CD4-positive, alpha-beta memory T cell (primary cell): Measurements from ENCODE around the gene FRMD4A. TPM values are rescaled to one million over a fixed set of nuclear protein-coding genes. Genes with fewer than 3 reads are reported as not detected.
A peak's percentile ranks its signal among the peaks of the same experiment; 100 is the strongest.

ENCODE experiments used
- CTCF ChIA-PET: fragments of 350-600 bp; sonication (Branson Sonifier 250); formaldehyde crosslinking; loops from one replicate; lab custom pipeline; 2021; ENCODE audit warnings: inconsistent platforms; ENCODE audit not compliant: partially characterized antibody; lab: Charles Lee
- POLR2A ChIA-PET: fragments of 350-600 bp; sonication (Branson Sonifier 250); formaldehyde crosslinking; loops from one replicate; lab custom pipeline; 2021; ENCODE audit not compliant: partially characterized antibody; lab: Charles Lee
- DNase-seq, 5 donors: peaks; one replicate each; pipeline versions ENCODE4 v3.0.0 to v3.0.0-alpha.2; 2020 to 2022; ENCODE audit warnings: mixed read lengths in 1 of 5
- H3K27ac ChIP-seq: one replicate; pipeline ENCODE4 v1.7.0; 2013; ENCODE audit warnings: low read depth, low read length
- H3K27me3 ChIP-seq: 2 replicates; pipeline ENCODE4 v1.7.0; 2013; ENCODE audit warnings: mild to moderate bottlenecking, low read length, moderate library complexity; ENCODE audit not compliant: insufficient read depth
- H3K36me3 ChIP-seq: 2 replicates; pipeline ENCODE4 v1.7.0; 2013; ENCODE audit warnings: mild to moderate bottlenecking, low read length, moderate library complexity; ENCODE audit not compliant: insufficient read depth
- H3K4me1 ChIP-seq: 2 replicates; pipeline ENCODE4 v1.7.0; 2013; ENCODE audit warnings: mild to moderate bottlenecking, low read length, moderate library complexity; ENCODE audit not compliant: insufficient read depth
- H3K4me3 ChIP-seq, 2 donors: one replicate each; pipeline ENCODE4 v1.7.0; 2013; ENCODE audit warnings: low read length in 2 of 2, mild to moderate bottlenecking in 1 of 2
- H3K9me3 ChIP-seq, 2 donors: one replicate each; pipeline ENCODE4 v1.7.0; 2013; ENCODE audit warnings: low read length in 2 of 2, control low read depth in 1 of 2; ENCODE audit not compliant: control insufficient read depth in 1 of 2
- H3K27ac Mint-ChIP-seq, 7 donors: one replicate each; pipeline ENCODE4 v1.8.0; 2020 to 2021; ENCODE audit warnings: mixed read lengths in 7 of 7, mild to moderate bottlenecking in 6 of 7, inconsistent platforms in 3 of 7, moderate library complexity in 3 of 7
- H3K27me3 Mint-ChIP-seq, 2 donors: one replicate each; pipeline ENCODE4 v1.8.0; 2020 to 2021; ENCODE audit warnings: mixed read lengths in 2 of 2
- H3K36me3 Mint-ChIP-seq, 2 donors: one replicate each; pipeline ENCODE4 v1.8.0; 2020 to 2021; ENCODE audit warnings: mixed read lengths in 2 of 2, inconsistent platforms in 1 of 2, mild to moderate bottlenecking in 1 of 2
- H3K4me1 Mint-ChIP-seq, 4 donors: one replicate each; pipeline ENCODE4 v1.8.0; 2020 to 2021; ENCODE audit warnings: mixed read lengths in 4 of 4, mild to moderate bottlenecking in 1 of 4
- H3K4me3 Mint-ChIP-seq, 8 donors: one replicate each; pipeline ENCODE4 v1.8.0; 2020 to 2021; ENCODE audit warnings: mixed read lengths in 8 of 8, mild to moderate bottlenecking in 7 of 8, moderate library complexity in 6 of 8, inconsistent platforms in 3 of 8
- H3K9me3 Mint-ChIP-seq, 8 donors: one replicate each; pipeline ENCODE4 v1.8.0; 2020 to 2021; ENCODE audit warnings: mixed read lengths in 8 of 8, mild to moderate bottlenecking in 5 of 8, inconsistent platforms in 3 of 8, moderate library complexity in 1 of 8
- intact Hi-C: fragments of 100-400 bp; cut with micrococcal nuclease; formaldehyde crosslinking; loops from one replicate; pipeline ENCODE4 v1.15.1; 2023
- polyA plus RNA-seq, 2 donors: library from polyadenylated mRNA; unstranded; fragments of 300-500 nt; fragmentation: Illumina TruSeq; gene quantifications; one replicate each; pipeline ENCODE4 v1.2.3, GENCODE V29; 2021
- total RNA-seq, 2 experiments: library from RNA; stranded (reverse); gene quantifications; one replicate each; pipeline ENCODE4 v1.2.3, GENCODE V29; 2021

Gene FRMD4A
- total and polyA plus RNA-seq, 4 experiments from 2014 or later: 0.89 to 2.4 (median 1.9) TPM; not detected in 1

- DNase-seq: no peak
- H3K9me3 Mint-ChIP-seq: peaks cover 0 to 24% (median 13%) of the 10 kb centered on the region in 8 donors
- POLR2A ChIA-PET: interaction anchor here (0.6 kb wide), 1 partner anchor 523 kb away, joined by 3 read pairs; no protein-coding TSS in a partner anchor
- H3K27ac Mint-ChIP-seq: no peak overlapping the region
- Histone ChIP-seq H3K4me3 (no peak overlapping the region), H3K27ac (no peak overlapping the region), H3K36me3 (no peaks in the 10 kb centered on the region), H3K4me1 (no peaks in the 10 kb centered on the region), H3K27me3 (no peaks in the 10 kb centered on the region), H3K9me3 (no peaks in the 10 kb centered on the region)
- no peak overlapping the region for H3K4me3 Mint-ChIP-seq
- intact Hi-C loops: no loop called here
- no peaks in the 10 kb centered on the region for H3K36me3 Mint-ChIP-seq
- H3K4me1 Mint-ChIP-seq: no peaks in the 10 kb centered on the region
- CTCF ChIA-PET: interaction anchor here (1.0 kb wide), 1 partner anchor 32 kb away, joined by 3 read pairs; no protein-coding TSS in a partner anchor
- H3K27me3 Mint-ChIP-seq: peaks cover 13% of the 10 kb centered on the region in 2 donors
Measured at GRCh38 chr10:14066106-14066505, 264.6 kb downstream of the FRMD4A start.

DNA sequence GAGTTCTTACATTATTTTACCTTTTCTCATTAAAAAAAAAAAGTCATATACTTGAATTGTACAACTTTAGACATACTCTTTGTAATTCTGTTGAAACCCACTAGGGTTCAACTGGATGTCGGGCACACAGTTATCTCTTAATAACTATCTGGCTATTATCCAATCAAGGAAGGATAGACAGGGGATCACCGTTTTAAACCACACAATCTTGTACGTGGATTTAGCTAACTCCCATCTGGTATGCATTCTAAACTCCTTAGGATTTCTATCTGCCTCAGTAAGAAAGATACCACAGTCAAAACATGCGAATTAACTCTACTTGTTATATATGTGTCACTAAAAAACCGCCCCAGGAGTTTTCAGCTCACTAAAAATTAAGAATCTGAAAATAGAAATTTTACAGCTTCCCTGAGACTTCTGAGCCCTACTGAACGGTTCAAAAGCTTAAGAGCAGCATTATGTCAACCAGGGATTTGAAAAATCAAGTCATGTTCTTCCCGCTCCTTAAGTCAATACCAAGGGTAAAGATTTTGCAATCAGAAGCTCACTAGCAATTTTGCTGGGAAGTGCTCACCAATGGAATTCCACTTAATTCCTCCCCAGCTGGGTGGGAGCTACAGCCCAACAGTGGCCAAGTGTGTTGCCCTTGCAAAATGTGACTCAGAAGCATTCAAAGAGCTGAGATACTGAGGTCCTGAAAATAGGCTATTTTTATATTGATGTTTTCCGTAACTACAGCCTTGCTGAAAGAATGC lies 267.0 kb downstream of the FRMD4A start:
- no peak overlapping the region for H3K27ac Mint-ChIP-seq
- no peaks in the 10 kb centered on the region for H3K4me1 ChIP-seq
- CTCF ChIA-PET: no interaction called here
- no peaks in the 10 kb centered on the region for H3K9me3 ChIP-seq
- peaks cover 0 to 21% (median 12%) of the 10 kb centered on the region in 8 donors for H3K9me3 Mint-ChIP-seq
- no peak for DNase-seq
- no peaks in the 10 kb centered on the region for H3K36me3 ChIP-seq
- H3K4me3 ChIP-seq: no peak overlapping the region
- no peaks in the 10 kb centered on the region for H3K27me3 ChIP-seq
- no peak overlapping the region for H3K4me3 Mint-ChIP-seq
- H3K27me3 Mint-ChIP-seq: peaks cover 5 to 9% of the 10 kb centered on the region in 2 donors
- H3K36me3 Mint-ChIP-seq: no peaks in the 10 kb centered on the region
- intact Hi-C loops: no loop called here
- POLR2A ChIA-PET: no interaction called here
- H3K4me1 Mint-ChIP-seq: no peaks in the 10 kb centered on the region
- H3K27ac ChIP-seq: no peak overlapping the region

DNA sequence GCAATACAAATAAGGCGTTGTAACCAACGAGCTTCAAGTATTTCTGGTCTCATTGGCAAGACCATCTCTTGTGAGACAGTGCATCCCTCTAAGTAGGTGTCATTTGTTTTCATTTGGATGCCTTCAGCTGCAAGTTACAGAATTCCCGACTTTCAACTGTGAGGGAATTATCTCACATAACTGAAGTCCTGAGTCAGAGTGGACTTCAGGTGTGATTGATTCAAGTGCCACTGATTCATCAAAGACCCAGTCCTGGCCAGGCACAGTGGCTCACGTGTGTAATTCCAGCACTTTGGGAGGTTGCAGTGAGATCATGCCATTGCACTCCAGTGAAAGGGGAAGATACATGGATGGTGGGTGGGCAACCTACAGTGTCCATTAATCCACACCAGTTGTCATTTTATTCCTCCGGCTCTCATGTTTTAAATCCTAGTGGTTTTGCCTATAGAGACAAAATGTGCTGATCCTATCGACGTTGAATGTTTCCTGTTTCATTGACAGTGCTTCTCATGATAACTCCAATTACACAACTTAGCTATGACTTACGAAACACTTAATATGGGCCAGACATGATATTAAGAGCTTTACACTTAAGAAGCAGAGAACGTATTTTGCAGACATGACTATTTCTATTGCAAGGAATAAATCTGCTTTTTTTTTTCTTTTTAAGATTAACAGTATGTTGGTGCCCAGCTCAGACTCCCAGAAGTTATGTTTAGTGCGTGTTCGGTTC lies 268.0 kb downstream of the FRMD4A start:
- Mint-ChIP-seq H3K36me3 (no peaks in the 10 kb centered on the region), H3K4me1 (no peaks in the 10 kb centered on the region), H3K27me3 (peaks cover 5 to 9% of the 10 kb centered on the region in 2 donors), H3K27ac (no peak overlapping the region), H3K9me3 (peaks cover 0 to 17% (median 10%) of the 10 kb centered on the region in 8 donors), H3K4me3 (no peak overlapping the region)
- no peak overlapping the region for H3K27ac ChIP-seq
- no peaks in the 10 kb centered on the region for H3K27me3 ChIP-seq
- POLR2A ChIA-PET: no interaction called here
- H3K9me3 ChIP-seq: no peaks in the 10 kb centered on the region
- no peaks in the 10 kb centered on the region for H3K4me1 ChIP-seq
- CTCF ChIA-PET: interaction anchor here (1.0 kb wide), 1 partner anchor 10 kb away, joined by 3 read pairs; no protein-coding TSS in a partner anchor
- no peak overlapping the region for H3K4me3 ChIP-seq
- intact Hi-C loops: no loop called here
- no peaks in the 10 kb centered on the region for H3K36me3 ChIP-seq
- DNase-seq: no peak

DNA sequence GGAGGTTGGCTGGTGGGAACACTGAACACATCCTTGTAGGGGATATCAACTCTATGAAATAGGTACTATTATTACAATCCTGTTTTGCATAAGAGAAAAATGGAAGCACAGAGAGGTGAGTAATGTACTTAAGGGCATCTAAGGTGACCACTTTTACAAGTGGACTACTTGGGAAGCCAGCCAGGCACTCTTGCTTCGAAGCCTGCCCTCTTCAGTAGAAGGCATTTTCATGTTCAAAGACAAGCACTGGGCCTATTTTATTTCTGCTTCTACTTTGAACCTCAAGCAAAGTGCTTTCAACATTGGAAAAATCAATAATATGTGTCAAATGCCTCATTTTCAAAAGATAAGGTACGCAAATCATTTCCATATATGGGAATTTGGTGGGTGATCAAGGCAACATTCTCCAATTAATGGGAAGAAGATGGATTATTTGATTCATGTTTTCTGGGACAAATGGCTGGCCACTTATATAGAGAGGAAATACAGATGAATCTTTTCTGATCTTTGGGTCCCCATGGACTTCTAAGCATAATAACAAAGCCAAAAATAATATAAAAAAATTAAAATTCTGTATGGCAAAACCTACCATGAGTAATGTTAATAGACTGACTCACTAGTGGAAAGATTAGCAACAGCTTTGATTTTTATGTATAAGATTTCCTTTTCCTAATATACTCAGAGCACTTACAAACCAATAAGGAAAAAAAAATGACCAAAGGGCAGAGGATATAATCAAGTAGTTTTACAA lies 270.2 kb downstream of the FRMD4A start:
- H3K4me1 ChIP-seq: no peaks in the 10 kb centered on the region
- H3K27ac Mint-ChIP-seq: no peak overlapping the region
- H3K4me3 Mint-ChIP-seq: no peak overlapping the region
- H3K9me3 Mint-ChIP-seq: peaks cover 0 to under 1% (median 0%) of the 10 kb centered on the region in 8 donors
- no peaks in the 10 kb centered on the region for H3K27me3 ChIP-seq
- no peak overlapping the region for H3K27ac ChIP-seq
- ChIA-PET POLR2A (no interaction called here), CTCF (interaction anchor here (0.6 kb wide), 1 partner anchor 27 kb away, joined by 3 read pairs; no protein-coding TSS in a partner anchor)
- H3K36me3 ChIP-seq: no peaks in the 10 kb centered on the region
- H3K27me3 Mint-ChIP-seq: peaks cover 9% of the 10 kb centered on the region in 2 donors
- no peaks in the 10 kb centered on the region for H3K36me3 Mint-ChIP-seq
- intact Hi-C loops: no loop called here
- no peaks in the 10 kb centered on the region for H3K9me3 ChIP-seq
- no peak overlapping the region for H3K4me3 ChIP-seq
- H3K4me1 Mint-ChIP-seq: no peaks in the 10 kb centered on the region
- no peak for DNase-seq

GRCh38 chr10:14056610-14057332 lies 274.0 kb downstream of the FRMD4A start:
- Histone ChIP-seq H3K4me3 (no peak overlapping the region), H3K4me1 (no peaks in the 10 kb centered on the region), H3K9me3 (no peaks in the 10 kb centered on the region), H3K36me3 (no peaks in the 10 kb centered on the region), H3K27me3 (no peaks in the 10 kb centered on the region), H3K27ac (no peak overlapping the region)
- Mint-ChIP-seq H3K4me1 (no peaks in the 10 kb centered on the region), H3K27me3 (peaks cover 3 to 4% of the 10 kb centered on the region in 2 donors), H3K9me3 (peaks cover 0 to 20% (median 11%) of the 10 kb centered on the region in 8 donors), H3K4me3 (no peak overlapping the region), H3K36me3 (peaks cover 0 to 3% of the 10 kb centered on the region in 2 donors), H3K27ac (peak overlapping the region in 1 of 7 donors; percentile 27)
- intact Hi-C loops: no loop called here
- CTCF ChIA-PET: no interaction called here
- no peak for DNase-seq
- POLR2A ChIA-PET: no interaction called here

DNA sequence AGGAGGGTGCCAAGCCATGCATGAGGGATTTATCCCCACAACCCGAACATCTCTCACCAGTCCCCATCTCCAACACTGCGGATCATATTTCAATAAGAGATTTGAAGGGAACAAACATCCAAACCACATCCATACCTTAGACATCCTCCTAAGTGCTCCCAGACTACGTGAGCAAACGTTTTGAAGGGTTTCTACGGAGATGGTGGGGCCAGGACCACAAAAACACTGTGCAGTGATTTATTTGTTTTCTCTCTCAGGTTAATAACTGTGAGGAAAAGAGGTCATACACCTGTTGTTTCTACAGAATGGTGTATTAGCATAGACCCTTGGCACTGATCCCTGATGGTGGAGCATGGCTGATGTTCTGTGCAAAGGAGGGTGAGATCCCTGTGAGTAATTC lies 277.8 kb downstream of the FRMD4A start:
- H3K9me3 Mint-ChIP-seq: peaks cover 0 to 22% (median 12%) of the 10 kb centered on the region in 8 donors
- peaks cover 1 to 10% of the 10 kb centered on the region in 2 donors for H3K27me3 Mint-ChIP-seq
- peaks cover 0 to 3% of the 10 kb centered on the region in 2 donors for H3K36me3 Mint-ChIP-seq
- H3K27me3 ChIP-seq: no peaks in the 10 kb centered on the region
- H3K4me3 ChIP-seq: no peak overlapping the region
- no peak overlapping the region for H3K27ac ChIP-seq
- no peak overlapping the region for H3K27ac Mint-ChIP-seq
- H3K4me3 Mint-ChIP-seq: no peak overlapping the region
- intact Hi-C loops: no loop called here
- CTCF ChIA-PET: no interaction called here
- H3K4me1 Mint-ChIP-seq: no peaks in the 10 kb centered on the region
- H3K9me3 ChIP-seq: no peaks in the 10 kb centered on the region
- no peak for DNase-seq
- POLR2A ChIA-PET: no interaction called here
- H3K36me3 ChIP-seq: no peaks in the 10 kb centered on the region
- H3K4me1 ChIP-seq: no peaks in the 10 kb centered on the region
